Measurements from ENCODE around the gene FOXL1. TPM values are rescaled to one million over a fixed set of nuclear protein-coding genes. Genes with fewer than 3 reads are reported as not detected.

The FOXL1 gene
- total and polyA plus RNA-seq, 2 of the 13 experiments (the other 11 are each of a cell fraction or from before 2014, with no cell fraction given) = not detected

DNA sequence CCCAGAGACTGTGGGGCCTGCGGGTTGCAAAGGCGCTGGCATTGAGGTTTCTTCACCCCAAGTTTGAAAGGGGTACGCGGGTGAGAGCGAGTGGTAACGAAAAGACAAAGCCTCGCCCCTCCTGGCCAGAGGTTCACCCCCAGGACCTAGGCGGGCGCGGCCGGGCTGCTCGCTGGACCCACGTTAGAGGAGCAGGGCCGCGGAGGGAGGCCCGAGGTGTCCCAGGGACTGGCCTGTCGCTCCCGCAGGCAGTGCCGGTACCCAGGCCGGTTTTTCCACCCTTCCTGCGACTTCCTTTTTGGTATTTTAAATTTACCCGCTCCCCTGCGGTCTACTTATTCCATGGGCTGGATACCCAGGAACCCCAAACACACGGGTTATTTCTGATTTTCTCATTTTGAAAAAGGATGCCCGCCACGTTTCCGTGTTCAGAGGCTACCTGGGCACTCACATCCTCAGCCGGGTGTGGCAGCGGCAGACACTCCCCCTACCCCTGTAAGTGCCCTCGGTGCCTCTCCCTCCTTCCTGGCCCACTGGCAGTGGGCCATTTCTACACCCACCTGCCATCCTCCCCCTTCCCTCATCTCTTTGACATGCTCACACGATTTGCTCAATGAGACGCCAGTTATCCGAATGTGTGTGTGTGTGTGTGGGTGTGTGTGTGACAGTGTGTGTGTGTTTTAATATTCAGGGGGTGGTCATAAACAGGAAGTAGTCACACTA lies 1.6 kb upstream of the FOXL1 start:
- H3K79me2 ChIP-seq (ENCODE audit: insufficient read depth, low read length) = no peaks in the 10 kb centered on the region
- H3K4me3 ChIP-seq (replicated peaks in 1 of 3; ENCODE audit: insufficient read depth in 1 of 3, low read depth in 2 of 3, low read length in 3 of 3) = no peak overlapping the region; a peak in 1 of 6 replicates
- H2AFZ ChIP-seq (ENCODE audit: low read length) = no peak overlapping the region
- CTCF ChIA-PET (ENCODE audit: low intra/inter-chr PET ratio, low total read pairs) = interaction anchor here (0.8 kb wide), 1 partner anchor 185 kb away, joined by 5 read pairs; no protein-coding TSS in a partner anchor
- no TSS peak for BruUV-seq (replicated peaks)
- no peak overlapping the region for H3K9ac ChIP-seq (ENCODE audit: insufficient read depth, low read depth, low read length)
- peaks cover 9% of the 10 kb centered on the region for H3K4me1 ChIP-seq (ENCODE audit: insufficient read depth, low read length)
- TF ChIP-seq MIER3 (CRISPR knock-in tag; IDR thresholded peaks at IDR 0.05; ENCODE audit: borderline replicate concordance) (no peak), EZH2 (conservative IDR thresholded peaks at IDR 0.05; ENCODE audit: low read depth, low read length) (peak; percentile 12; the same call in 1 of the 2 replicates)
- DNase-seq (ENCODE audit: low spot score) (no peak), ATAC-seq (no peak), FAIRE-seq (no peak)
- H3K4me2 ChIP-seq (ENCODE audit: low read depth, low read length) = no peak overlapping the region
- peaks cover 10 to 94% of the 10 kb centered on the region in 2 experiments for H3K27me3 ChIP-seq (ENCODE audit: control insufficient read depth in 1 of 2, insufficient read depth in 2 of 2, low read length in 2 of 2)
- H3K27ac ChIP-seq (ENCODE audit: extremely low read length, insufficient read depth, low read length) = no peak overlapping the region
- 22% methylated on average over 32 of the region's 33 CpGs for WGBS (ENCODE audit: low lambda C conversion rate)
- no peaks in the 10 kb centered on the region for H3K36me3 ChIP-seq (replicated peaks in 1 of 2; ENCODE audit: control insufficient read depth in 1 of 2, insufficient read depth in 2 of 2, low read length in 2 of 2)
- intact Hi-C loops (cut with micrococcal nuclease; ENCODE audit: unreplicated experiment) = no loop called here
- no peaks in the 10 kb centered on the region for H3K9me3 ChIP-seq (ENCODE audit: low read length)
- in situ Hi-C loops (cut with HindIII; ENCODE audit: extremely low pct_ligation_motif_present, low pct_unique_long_range_greater_than_20kb) = no loop called here
- POLR2A ChIA-PET = no interaction called here
- peaks cover 3% of the 10 kb centered on the region; the same call in 1 of the 2 replicates for H4K20me1 ChIP-seq (ENCODE audit: insufficient read depth, low read length)

DNA sequence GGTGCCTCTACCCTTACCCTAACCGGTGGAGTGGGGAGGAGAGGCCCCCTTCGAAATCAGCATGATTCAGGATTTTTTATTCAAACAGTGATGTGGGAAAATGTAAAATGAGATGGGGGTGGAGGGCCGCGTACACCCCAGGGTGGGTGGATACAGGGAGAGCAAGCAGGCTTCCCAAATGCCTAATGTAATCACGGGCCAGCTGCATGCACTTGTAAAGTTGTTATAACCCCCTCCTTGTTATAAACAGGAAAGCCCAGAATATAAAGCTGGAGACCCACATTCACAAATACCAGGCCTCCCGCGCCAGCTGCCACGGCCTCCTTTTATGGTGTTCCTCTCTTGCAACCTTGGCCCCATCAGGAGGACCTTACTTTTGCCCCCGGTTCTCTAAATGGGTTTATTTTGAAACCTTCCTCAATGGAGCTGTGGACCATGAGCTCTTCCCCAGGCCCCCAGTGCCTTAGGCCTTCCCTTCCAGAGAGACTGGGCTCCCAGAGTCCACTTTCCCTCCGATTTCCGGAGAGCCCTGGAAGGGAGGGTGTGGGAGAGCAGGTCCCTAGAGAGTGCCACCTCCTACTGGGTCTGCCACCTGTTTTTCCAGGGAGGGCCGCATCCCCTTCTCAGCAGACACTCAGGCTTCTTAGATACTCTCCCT lies 906 bp upstream of the FOXL1 start:
- CTCF ChIA-PET (ENCODE audit: low intra/inter-chr PET ratio, low total read pairs) = no interaction called here
- in situ Hi-C loops (cut with HindIII; ENCODE audit: extremely low pct_ligation_motif_present, low pct_unique_long_range_greater_than_20kb) = no loop called here
- Histone ChIP-seq H3K36me3 (replicated peaks in 1 of 2; ENCODE audit: control insufficient read depth in 1 of 2, insufficient read depth in 2 of 2, low read length in 2 of 2) (no peaks in the 10 kb centered on the region), H3K4me2 (ENCODE audit: low read depth, low read length) (no peak overlapping the region), H3K4me3 (replicated peaks in 1 of 3; ENCODE audit: insufficient read depth in 1 of 3, low read depth in 2 of 3, low read length in 3 of 3) (no peak overlapping the region), H3K79me2 (ENCODE audit: insufficient read depth, low read length) (no peaks in the 10 kb centered on the region), H3K4me1 (ENCODE audit: insufficient read depth, low read length) (peaks cover 9% of the 10 kb centered on the region), H3K27ac (ENCODE audit: extremely low read length, insufficient read depth, low read length) (no peak overlapping the region), H3K9ac (ENCODE audit: insufficient read depth, low read depth, low read length) (no peak overlapping the region), H3K9me3 (ENCODE audit: low read length) (no peaks in the 10 kb centered on the region), H2AFZ (ENCODE audit: low read length) (no peak overlapping the region), H4K20me1 (ENCODE audit: insufficient read depth, low read length) (peaks cover 3% of the 10 kb centered on the region; the same call in 1 of the 2 replicates), H3K27me3 (ENCODE audit: control insufficient read depth in 1 of 2, insufficient read depth in 2 of 2, low read length in 2 of 2) (peaks cover 7 to 93% of the 10 kb centered on the region in 2 experiments)
- BruUV-seq (replicated peaks) = no TSS peak
- intact Hi-C loops (cut with micrococcal nuclease; ENCODE audit: unreplicated experiment) = no loop called here
- DNase-seq (ENCODE audit: low spot score) (no peak), FAIRE-seq (no peak), ATAC-seq (no peak)
- POLR2A ChIA-PET = no interaction called here
- WGBS (ENCODE audit: low lambda C conversion rate) = 2% methylated on average over 12 of the region's 12 CpGs
- no peak for TF ChIP-seq CCDC6 (CRISPR knock-in tag; IDR thresholded peaks at IDR 0.05)
- no peak for TF ChIP-seq NR2F2 (IDR thresholded peaks at IDR 0.05; ENCODE audit: borderline replicate concordance, low read depth)
- TF ChIP-seq GABPA (IDR thresholded peaks at IDR 0.05; ENCODE audit: low read depth, low read length) = no peak
- TF ChIP-seq GABPA (CRISPR knock-in tag; IDR thresholded peaks at IDR 0.05; ENCODE audit: low read depth) = no peak
- no peak for TF ChIP-seq ARID2 (CRISPR knock-in tag; IDR thresholded peaks at IDR 0.05; ENCODE audit: borderline replicate concordance)
- TF ChIP-seq ETV5 (CRISPR knock-in tag; IDR thresholded peaks at IDR 0.05; ENCODE audit: borderline replicate concordance) = no peak
- TF ChIP-seq MTF1 (CRISPR knock-in tag; IDR thresholded peaks at IDR 0.05) = no peak
- no peak for TF ChIP-seq ZNF337 (CRISPR knock-in tag; IDR thresholded peaks at IDR 0.05; ENCODE audit: borderline replicate concordance, low read depth)
- no peak for TF ChIP-seq TSC22D2 (CRISPR knock-in tag; IDR thresholded peaks at IDR 0.05; ENCODE audit: borderline replicate concordance)
- TF ChIP-seq ZSCAN22 (CRISPR knock-in tag; IDR thresholded peaks at IDR 0.05) = no peak
- TF ChIP-seq, protein P1, sequence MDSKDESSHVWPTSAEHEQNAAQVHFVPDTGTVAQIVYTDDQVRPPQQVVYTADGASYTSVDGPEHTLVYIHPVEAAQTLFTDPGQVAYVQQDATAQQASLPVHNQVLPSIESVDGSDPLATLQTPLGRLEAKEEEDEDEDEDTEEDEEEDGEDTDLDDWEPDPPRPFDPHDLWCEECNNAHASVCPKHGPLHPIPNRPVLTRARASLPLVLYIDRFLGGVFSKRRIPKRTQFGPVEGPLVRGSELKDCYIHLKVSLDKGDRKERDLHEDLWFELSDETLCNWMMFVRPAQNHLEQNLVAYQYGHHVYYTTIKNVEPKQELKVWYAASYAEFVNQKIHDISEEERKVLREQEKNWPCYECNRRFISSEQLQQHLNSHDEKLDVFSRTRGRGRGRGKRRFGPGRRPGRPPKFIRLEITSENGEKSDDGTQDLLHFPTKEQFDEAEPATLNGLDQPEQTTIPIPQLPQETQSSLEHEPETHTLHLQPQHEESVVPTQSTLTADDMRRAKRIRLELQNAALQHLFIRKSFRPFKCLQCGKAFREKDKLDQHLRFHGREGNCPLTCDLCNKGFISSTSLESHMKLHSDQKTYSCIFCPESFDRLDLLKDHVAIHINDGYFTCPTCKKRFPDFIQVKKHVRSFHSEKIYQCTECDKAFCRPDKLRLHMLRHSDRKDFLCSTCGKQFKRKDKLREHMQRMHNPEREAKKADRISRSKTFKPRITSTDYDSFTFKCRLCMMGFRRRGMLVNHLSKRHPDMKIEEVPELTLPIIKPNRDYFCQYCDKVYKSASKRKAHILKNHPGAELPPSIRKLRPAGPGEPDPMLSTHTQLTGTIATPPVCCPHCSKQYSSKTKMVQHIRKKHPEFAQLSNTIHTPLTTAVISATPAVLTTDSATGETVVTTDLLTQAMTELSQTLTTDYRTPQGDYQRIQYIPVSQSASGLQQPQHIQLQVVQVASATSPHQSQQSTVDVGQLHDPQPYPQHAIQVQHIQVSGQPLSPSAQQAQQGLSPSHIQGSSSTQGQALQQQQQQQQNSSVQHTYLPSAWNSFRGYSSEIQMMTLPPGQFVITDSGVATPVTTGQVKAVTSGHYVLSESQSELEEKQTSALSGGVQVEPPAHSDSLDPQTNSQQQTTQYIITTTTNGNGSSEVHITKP (CRISPR knock-in tag; IDR thresholded peaks at IDR 0.05; ENCODE audit: low read depth) = no peak
- no peak for TF ChIP-seq GPN1 (CRISPR knock-in tag; IDR thresholded peaks at IDR 0.05; ENCODE audit: borderline replicate concordance)
- TF ChIP-seq ZNF205 (CRISPR knock-in tag; IDR thresholded peaks at IDR 0.05) = no peak
